ENCODE results near the gene MPP1. TPM values are rescaled to one million over a fixed set of nuclear protein-coding genes. Genes with fewer than 3 reads are reported as not detected.

Gene MPP1
- total RNA-seq, 2 donors from 2014 or later: 29.5 to 37.1 TPM

DNA sequence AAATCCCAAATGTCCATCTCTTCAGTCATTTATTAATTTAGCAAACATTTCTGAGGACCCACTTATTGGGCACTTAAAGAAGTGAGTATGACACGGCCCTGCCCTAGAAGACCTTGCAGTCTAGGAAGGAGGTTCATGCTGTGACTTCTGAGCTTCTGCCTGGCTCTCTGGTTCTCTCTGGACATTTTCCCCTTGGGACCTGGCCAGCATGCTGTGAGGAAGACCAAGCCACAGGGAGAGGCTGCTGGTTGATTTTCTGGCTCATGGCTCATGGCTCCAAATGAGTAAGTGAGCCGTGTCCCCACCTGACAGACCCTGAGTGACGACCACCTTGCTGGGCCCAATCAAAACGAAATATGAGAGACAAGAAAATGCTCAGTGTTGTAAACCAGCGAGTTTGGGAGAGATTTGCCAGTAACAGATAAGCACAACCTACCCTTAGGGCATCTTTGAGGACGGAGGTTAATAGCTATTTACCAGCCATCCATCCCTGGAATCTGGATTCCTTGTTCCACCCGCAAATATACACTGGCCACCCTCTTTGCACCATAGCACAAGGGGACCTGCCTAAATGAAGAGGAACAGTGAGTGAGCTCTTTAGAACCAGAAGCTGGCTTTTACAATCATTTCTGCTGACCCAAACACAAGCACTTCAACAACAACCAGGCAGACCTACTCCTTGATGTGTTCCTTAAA, 876 bp downstream of the MPP1 start:
- Mint-ChIP-seq H3K36me3 (ENCODE audit: insufficient read depth in 2 of 2) (no peaks in the 10 kb centered on the region), H3K27ac (no peak overlapping the region), H3K9me3 (peaks cover 0 to 3% of the 10 kb centered on the region in 2 donors), H3K4me3 (peak overlapping the region; percentile 88 to 89), H3K4me1 (ENCODE audit: low read depth) (peaks cover 52% of the 10 kb centered on the region), H3K27me3 (ENCODE audit: low read depth) (peaks cover 19% of the 10 kb centered on the region)
- no peak for ATAC-seq (replicated peaks in 1 of 2)
- no peak for DNase-seq

DNA sequence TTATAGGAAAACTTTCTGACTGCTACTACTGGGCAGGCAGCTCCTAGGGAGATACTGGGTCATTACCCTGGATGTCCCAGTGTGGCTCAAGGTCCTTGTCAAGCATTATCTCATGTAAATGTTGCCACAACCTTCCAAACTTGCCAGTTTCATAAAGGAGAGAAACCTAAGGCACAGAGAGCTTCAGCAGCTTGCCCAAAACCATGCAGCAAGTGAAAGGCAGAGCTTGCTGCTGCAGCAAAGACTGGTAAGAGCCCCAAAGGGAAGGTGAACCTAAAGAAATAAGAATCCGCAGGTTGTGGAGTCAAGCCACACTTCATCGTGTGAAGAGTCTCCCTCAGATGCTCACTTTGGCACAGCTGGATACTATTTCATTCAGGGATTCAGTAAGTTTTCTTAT, 2.3 kb downstream of the MPP1 start:
- DNase-seq (no peak), ATAC-seq (replicated peaks in 1 of 2) (no peak)
- Mint-ChIP-seq H3K27ac (no peak overlapping the region), H3K27me3 (ENCODE audit: low read depth) (peaks cover 19% of the 10 kb centered on the region), H3K36me3 (ENCODE audit: insufficient read depth in 2 of 2) (no peaks in the 10 kb centered on the region), H3K4me1 (ENCODE audit: low read depth) (peaks cover 66% of the 10 kb centered on the region), H3K4me3 (peak overlapping the region; percentile 32 to 88), H3K9me3 (peaks cover 0 to 3% of the 10 kb centered on the region in 2 donors)

DNA sequence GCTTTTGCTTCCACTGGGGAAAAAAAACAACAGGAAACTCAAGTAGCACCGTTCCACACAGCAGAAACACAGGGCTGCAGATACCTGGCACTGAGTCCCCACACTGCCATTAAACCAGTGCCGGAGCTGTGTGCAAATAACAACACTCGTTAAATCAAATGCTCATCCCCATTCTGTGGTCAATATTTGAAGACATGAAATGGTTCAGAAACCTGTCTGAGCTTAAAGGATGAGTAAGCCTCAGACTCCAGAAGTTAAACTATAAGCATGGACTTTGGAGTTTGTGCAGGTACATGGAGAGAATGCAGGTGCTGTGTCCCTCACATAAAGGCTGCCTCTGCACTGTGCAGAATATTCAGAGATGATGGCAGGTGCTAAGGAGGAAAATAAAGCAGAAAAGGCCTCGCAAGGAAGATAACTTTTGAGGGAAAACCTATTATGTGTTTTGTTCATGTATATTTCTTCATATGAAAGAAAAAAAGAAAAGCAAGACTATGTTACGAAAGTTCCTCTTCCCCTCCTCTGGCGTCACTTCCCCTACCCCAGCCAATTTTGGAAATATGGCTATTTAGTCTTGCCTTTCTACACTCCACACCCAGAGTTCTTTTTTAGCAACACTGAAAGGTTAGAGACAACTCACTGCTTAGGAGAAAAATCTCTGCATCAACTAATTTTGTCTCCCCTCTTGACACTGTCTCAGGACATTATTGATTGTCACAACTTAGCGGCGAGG, 4.6 kb downstream of the MPP1 start:
- no peaks in the 10 kb centered on the region for H3K36me3 Mint-ChIP-seq (ENCODE audit: insufficient read depth in 2 of 2)
- DNase-seq (no peak), ATAC-seq (replicated peaks in 1 of 2) (no peak)
- H3K4me3 Mint-ChIP-seq: peak overlapping the region; percentile 69 to 78
- peaks cover 79% of the 10 kb centered on the region for H3K4me1 Mint-ChIP-seq (ENCODE audit: low read depth)
- no peak overlapping the region for H3K27ac Mint-ChIP-seq
- peaks cover 20% of the 10 kb centered on the region for H3K27me3 Mint-ChIP-seq (ENCODE audit: low read depth)
- H3K9me3 Mint-ChIP-seq: no peaks in the 10 kb centered on the region

DNA sequence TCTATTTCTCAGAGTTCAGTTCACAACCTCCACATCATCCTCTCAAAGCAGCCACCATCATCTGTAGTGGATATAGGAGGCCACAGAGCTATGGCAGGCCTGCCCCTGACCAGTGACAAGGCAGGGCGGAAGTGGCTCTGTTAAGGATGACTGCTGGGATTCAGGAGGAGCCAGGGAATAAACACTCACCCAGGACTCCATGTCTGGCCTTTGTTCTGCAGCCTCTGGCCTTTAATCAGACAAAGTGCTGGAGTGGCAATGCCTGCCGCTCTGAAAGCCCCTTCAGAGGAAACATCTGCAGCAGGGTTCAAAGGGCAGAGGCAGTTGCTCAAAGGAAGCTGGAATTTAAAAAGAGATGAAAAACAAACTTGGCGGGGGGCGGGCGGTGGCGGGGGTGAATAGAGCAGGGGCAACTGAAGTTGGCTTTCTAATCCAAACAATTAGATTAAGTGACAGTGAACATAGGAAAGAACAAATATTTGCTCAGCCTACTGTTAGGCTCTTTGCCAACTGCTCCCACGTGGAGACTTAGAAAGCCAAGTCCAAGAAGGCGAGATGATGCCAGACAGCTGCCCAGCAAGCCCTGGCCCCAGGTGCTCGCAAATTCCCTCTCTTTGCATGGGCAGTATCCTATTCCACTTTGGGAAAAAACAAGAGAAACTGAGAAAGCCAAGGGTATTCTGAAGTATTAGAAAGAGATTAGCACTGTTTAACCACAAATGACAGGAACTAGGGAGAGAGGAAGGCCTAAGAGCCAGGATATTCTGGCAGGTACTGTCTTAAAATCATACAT, 5.5 kb downstream of the MPP1 start:
- peaks cover 77% of the 10 kb centered on the region for H3K4me1 Mint-ChIP-seq (ENCODE audit: low read depth)
- DNase-seq (no peak), ATAC-seq (replicated peaks in 1 of 2) (no peak)
- H3K9me3 Mint-ChIP-seq: no peaks in the 10 kb centered on the region
- peak overlapping the region; percentile 90 for H3K27ac Mint-ChIP-seq
- peak overlapping the region; percentile 69 to 78 for H3K4me3 Mint-ChIP-seq
- H3K27me3 Mint-ChIP-seq (ENCODE audit: low read depth): peaks cover 20% of the 10 kb centered on the region
- H3K36me3 Mint-ChIP-seq (ENCODE audit: insufficient read depth in 2 of 2): no peaks in the 10 kb centered on the region

DNA sequence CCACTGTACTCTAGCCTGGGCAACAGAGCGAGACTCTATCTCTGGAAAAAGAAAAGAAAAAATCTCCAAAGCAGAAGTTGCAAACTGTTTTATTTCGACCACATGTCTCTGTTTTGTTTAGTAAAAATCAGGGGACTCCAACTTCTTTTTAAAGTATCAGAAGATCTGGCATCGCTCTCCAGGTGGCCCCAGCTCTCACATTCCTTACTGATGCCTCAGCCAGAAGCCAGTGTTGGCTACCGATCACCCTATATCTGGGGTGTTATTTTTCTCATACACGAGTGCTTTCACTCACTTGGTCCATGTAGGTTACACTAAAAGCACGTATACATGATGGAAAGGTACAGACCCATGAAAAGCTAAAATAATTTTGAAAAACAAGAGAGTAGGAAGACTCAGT, 8.3 kb downstream of the MPP1 start:
- ATAC-seq (replicated peaks in 1 of 2): no peak

DNA sequence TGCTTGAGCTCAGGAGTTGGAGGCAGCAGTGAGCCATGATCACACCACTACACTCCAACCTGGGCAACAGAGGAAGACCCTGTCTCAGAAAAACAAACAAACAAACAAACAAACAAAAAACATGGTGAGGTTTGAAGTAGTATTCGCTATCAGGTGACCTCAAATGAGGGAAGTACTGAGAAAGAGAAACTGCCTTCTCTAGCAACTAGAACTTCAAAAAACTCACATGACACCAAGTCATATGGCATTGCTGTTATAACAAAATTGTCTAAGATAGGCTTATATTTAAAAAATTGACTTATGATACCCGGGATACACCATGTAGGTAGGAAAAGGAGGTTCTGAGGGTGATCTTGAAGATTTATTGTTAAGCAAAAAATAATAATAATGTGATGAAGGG, 10.3 kb downstream of the MPP1 start:
- DNase-seq (no peak), ATAC-seq (replicated peaks in 1 of 2) (no peak)
- no peaks in the 10 kb centered on the region for H3K36me3 Mint-ChIP-seq (ENCODE audit: insufficient read depth in 2 of 2)
- peaks cover 19% of the 10 kb centered on the region for H3K27me3 Mint-ChIP-seq (ENCODE audit: low read depth)
- H3K4me3 Mint-ChIP-seq: no peak overlapping the region
- H3K27ac Mint-ChIP-seq: no peak overlapping the region
- no peaks in the 10 kb centered on the region for H3K9me3 Mint-ChIP-seq
- H3K4me1 Mint-ChIP-seq (ENCODE audit: low read depth): peaks cover 37% of the 10 kb centered on the region

More for the DNA sequence above, 8.3 kb downstream of the MPP1 start:
- H3K9me3 Mint-ChIP-seq: no peaks in the 10 kb centered on the region
- no peak for DNase-seq
- peaks cover 53% of the 10 kb centered on the region for H3K4me1 Mint-ChIP-seq (ENCODE audit: low read depth)
- no peak overlapping the region for H3K27ac Mint-ChIP-seq
- no peak overlapping the region for H3K4me3 Mint-ChIP-seq
- no peaks in the 10 kb centered on the region for H3K36me3 Mint-ChIP-seq (ENCODE audit: insufficient read depth in 2 of 2)
- H3K27me3 Mint-ChIP-seq (ENCODE audit: low read depth): peaks cover 20% of the 10 kb centered on the region

DNA sequence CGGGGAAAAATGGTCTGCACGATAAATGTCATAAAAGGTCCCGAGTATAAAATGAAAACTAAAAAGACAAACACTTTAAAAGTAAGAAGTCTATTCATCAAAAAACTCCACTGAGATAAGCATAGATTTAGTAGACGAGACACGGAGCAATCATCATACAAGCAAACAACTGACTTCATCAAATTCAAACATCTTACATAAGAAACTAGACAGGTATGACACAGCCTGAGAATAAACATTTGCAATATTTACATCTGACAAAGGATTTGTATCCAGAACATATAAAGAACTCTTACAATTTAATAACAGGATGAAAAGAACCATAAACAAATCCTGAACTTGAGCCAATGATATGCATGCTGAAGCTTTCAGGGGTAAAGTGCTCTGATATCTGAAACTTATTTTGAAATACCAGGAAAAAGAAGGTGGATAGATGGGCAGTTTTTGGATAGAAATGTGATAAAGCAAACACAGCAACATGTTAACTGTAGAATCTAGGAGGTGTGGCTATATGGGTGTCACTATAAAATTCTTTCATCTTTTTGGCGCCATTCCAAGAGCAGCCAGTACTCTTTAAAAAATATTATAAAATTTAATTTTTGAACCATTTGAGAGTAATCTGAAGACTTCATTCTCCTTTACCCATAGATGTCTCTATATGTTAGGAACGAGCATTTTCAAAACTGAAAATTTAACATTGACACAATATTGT, 12.0 kb downstream of the MPP1 start:
- Mint-ChIP-seq H3K27ac (no peak overlapping the region), H3K4me1 (ENCODE audit: low read depth) (peaks cover 20% of the 10 kb centered on the region), H3K36me3 (ENCODE audit: insufficient read depth in 2 of 2) (no peaks in the 10 kb centered on the region), H3K4me3 (no peak overlapping the region), H3K27me3 (ENCODE audit: low read depth) (peaks cover 8% of the 10 kb centered on the region), H3K9me3 (no peaks in the 10 kb centered on the region)
- ATAC-seq (replicated peaks in 1 of 2) (no peak), DNase-seq (no peak)

DNA sequence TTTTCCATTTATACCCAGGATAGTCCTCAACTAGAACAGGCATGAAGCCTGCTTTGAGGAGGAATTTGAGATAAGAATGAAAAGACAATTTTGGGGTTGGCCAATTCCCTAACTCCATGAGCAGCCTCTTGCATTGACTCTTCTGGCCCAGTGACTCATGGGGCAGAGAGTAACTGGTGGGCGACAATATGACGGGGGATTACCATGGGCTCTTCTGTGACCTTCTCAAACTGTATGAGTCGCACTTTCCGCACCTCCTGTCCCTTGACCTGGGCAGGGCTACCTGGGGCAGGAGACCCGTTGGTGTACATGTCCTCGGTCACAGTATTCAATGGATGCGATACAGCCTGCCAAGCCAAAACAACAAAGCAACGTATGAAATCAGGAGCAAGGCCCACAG, 13.3 kb downstream of the MPP1 start:
- peak; percentile 47 to 69 for ATAC-seq (replicated peaks in 1 of 2)

DNA sequence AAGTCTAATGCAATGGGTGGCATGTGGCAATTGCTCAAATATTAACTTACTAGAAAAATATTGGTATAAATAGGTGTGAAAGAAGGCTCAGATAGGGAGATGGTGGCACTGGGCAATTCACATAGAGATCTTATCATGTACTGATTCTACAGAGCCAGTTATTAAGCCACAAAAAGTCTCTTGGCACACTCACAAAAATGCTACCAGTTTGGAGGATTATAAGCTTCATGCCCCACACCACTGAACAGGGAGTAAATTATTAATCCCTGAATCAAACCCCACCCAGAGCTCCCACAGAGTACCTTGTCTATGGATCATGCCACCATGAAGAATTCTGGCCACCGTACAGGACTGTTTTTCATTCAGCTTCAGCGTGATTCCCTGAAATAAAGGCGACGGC, 13.8 kb downstream of the MPP1 start:
- Mint-ChIP-seq H3K9me3 (no peaks in the 10 kb centered on the region), H3K4me1 (ENCODE audit: low read depth) (peaks cover 3% of the 10 kb centered on the region), H3K36me3 (ENCODE audit: insufficient read depth in 2 of 2) (no peaks in the 10 kb centered on the region), H3K27me3 (ENCODE audit: low read depth) (peaks cover 2% of the 10 kb centered on the region), H3K27ac (no peak overlapping the region), H3K4me3 (no peak overlapping the region)
- ATAC-seq (replicated peaks in 1 of 2): no peak
- no peak for DNase-seq

More for the DNA sequence above, 13.3 kb downstream of the MPP1 start:
- Mint-ChIP-seq H3K4me3 (no peak overlapping the region), H3K27ac (no peak overlapping the region), H3K27me3 (ENCODE audit: low read depth) (peaks cover 7% of the 10 kb centered on the region), H3K9me3 (no peaks in the 10 kb centered on the region), H3K36me3 (ENCODE audit: insufficient read depth in 2 of 2) (no peaks in the 10 kb centered on the region), H3K4me1 (ENCODE audit: low read depth) (peaks cover 7% of the 10 kb centered on the region)
- peak in 1 of 2 donors; percentile 25 for DNase-seq

DNA sequence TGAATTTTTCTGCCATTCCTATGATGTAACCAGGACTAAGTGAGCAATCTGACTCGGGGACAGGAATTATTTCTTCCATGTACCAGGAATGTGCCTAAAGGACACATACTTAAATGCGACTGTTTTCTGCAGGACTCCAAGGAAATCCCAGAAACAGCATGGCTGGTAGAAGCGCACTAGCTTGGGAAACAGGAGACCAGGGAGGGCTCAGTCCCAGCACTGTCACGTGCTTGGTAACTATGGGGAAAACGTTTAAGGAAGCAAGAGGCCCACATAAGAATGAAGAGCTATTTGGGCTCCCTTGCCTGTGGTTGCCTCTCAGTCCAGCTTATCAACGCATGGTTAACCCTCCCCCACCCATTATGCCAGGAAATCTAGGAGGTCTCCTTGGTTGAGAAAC, 19.6 kb downstream of the MPP1 start:
- Mint-ChIP-seq H3K27ac (no peak overlapping the region), H3K4me3 (no peak overlapping the region), H3K4me1 (ENCODE audit: low read depth) (peaks cover 13% of the 10 kb centered on the region), H3K36me3 (ENCODE audit: insufficient read depth in 2 of 2) (peaks cover 0 to 5% of the 10 kb centered on the region in 2 donors), H3K27me3 (ENCODE audit: low read depth) (no peaks in the 10 kb centered on the region), H3K9me3 (peaks cover 0 to 2% of the 10 kb centered on the region in 2 donors)
- ATAC-seq (replicated peaks in 1 of 2) (no peak), DNase-seq (no peak)

DNA sequence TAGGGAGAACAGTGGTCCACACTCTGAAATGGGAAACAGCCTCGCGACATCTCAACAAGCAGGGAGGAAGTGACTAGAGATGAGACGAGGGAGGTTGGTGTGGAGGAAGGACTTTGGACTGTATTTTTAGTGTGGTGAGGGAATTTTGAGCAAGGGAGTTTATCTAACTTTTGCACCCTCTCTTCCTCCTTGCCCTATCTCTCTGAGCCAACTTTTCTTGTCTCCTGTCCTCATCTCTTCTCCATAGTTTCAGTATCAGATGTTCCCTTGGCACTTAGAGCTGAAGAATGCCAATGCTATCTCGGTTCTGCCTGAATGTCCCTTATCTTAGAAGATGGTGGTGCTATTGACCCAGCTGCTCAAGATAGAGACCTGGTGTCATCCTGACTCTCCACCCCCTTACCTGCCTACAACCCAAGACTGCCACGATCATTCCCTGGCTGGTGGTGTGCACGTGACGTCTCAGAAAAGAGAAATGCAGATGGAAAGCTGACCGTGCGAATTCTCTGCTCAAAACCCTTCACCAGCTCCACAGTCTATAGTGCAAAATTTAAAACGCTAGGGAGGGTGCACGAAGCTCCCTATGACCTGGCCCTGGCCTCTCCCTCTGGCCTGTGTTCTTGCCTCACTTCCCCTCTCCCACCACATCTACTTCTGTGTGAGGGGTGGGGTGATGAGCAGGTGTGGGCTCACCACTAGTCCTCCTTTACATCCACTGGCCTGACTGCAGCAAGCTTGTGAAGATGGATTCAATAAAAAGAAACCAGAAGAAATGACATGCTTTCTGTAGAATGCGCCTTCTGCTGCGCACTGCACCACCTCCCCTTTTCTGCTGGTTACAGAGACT, 20.9 kb downstream of the MPP1 start:
- peaks cover 13% of the 10 kb centered on the region for H3K4me1 Mint-ChIP-seq (ENCODE audit: low read depth)
- no peak for DNase-seq
- H3K27me3 Mint-ChIP-seq (ENCODE audit: low read depth): no peaks in the 10 kb centered on the region
- no peak for ATAC-seq (replicated peaks in 1 of 2)
- H3K4me3 Mint-ChIP-seq: peak overlapping the region; percentile 5 to 49
- peak overlapping the region; percentile 47 for H3K27ac Mint-ChIP-seq
- peaks cover 1 to 6% of the 10 kb centered on the region in 2 donors for H3K36me3 Mint-ChIP-seq (ENCODE audit: insufficient read depth in 2 of 2)
- H3K9me3 Mint-ChIP-seq: peaks cover 0 to 2% of the 10 kb centered on the region in 2 donors

DNA sequence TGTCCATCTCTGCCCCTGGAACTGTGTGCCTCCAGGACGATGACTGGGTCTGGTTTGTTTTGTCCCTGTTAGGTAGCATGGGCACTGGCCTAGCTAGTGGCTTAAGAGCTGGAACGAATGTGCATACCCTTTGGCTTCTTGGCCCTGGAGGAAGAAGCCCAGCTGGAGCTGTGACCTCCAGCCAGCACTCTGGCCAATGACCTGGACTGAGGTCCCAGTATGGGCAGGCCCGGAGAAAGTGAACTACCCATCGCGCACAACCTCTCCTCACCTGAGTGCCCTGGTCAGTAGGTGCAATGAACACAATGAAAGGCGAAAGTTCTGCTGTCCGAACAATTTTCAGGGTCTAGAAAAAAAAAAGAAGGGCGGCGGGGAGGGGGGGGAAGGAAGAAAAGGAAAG, 24.3 kb downstream of the MPP1 start:
- ATAC-seq (replicated peaks in 1 of 2) (no peak), DNase-seq (no peak)
- H3K9me3 Mint-ChIP-seq: no peaks in the 10 kb centered on the region
- H3K4me1 Mint-ChIP-seq (ENCODE audit: low read depth): peaks cover 14% of the 10 kb centered on the region
- H3K27me3 Mint-ChIP-seq (ENCODE audit: low read depth): no peaks in the 10 kb centered on the region
- H3K4me3 Mint-ChIP-seq: no peak overlapping the region
- H3K27ac Mint-ChIP-seq: no peak overlapping the region
- H3K36me3 Mint-ChIP-seq (ENCODE audit: insufficient read depth in 2 of 2): peaks cover 6 to 10% of the 10 kb centered on the region in 2 donors
